ENCODE data around the gene FZD10.

FZD10 gene

GRCh38 chr12:130183585-130184370 is 21.5 kb downstream of the FZD10 start:
- no peak for DNase-seq

DNA sequence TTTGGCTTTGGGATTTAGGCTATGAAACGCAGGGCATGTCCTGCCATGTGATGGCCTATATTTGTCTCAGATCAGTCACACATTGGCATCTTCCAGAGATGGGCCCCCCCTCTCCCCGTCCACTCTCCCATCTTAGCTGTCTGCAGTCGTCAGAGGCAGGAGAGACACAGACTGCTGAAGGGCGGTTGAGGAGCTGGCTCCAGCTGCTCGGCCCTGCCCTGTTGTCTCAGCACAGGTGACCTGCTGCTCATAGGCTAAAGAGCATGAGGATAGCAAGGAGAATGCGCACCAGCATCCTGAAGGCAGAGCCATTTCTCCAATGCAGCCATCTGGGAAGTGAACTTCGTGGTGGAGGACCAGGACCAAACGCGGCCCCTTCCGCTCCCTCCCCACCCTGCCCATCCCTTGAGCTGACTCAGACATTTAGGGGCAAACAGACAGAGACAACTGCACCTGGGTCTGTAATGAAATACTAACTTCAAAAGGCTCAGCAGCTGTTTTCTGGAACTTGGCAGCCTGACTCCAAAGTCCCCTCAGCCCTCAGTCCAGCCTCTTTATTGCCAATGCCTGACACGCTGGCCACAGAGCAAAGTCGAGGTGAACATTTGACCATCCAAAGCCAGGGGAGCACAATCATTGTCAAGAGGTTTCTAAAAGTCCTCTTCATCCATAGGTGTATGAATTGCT is 22.3 kb downstream of the FZD10 start:
- DNase-seq, result no peak

GRCh38 chr12:130185455-130186391 is 23.5 kb downstream of the FZD10 start:
- DNase-seq, result no peak

- DNase-seq, result no peak
Measured at GRCh38 chr12:130186651-130187268, 24.5 kb downstream of the FZD10 start.

GRCh38 chr12:130192642-130193345 is 30.5 kb downstream of the FZD10 start:
- no peak for DNase-seq

GRCh38 chr12:130194154-130194553 is 31.9 kb downstream of the FZD10 start:
- no peak for DNase-seq

DNA sequence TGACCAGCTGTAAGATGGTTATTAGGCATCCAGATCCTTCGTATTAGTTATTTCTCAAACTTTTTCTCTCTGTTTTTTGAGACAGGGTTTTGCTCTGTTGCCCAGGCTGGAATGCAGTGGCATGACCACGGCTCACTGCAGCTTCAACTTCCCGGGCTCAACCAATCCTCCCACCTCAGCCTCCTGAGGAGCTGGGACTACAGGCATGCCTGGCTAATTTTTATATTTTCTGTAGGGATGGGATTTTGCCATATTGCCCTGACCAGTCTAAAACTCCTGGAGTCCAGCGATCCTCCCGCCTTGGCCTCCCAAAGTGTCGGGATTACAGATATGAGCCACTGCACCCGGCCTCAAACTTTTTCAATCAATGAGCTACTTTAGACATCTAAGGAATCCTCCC is 33.1 kb downstream of the FZD10 start:
- no peak for DNase-seq

- no peak for DNase-seq
Measured at GRCh38 chr12:130195776-130196175, 33.5 kb downstream of the FZD10 start.

- DNase-seq, result no peak
Measured at GRCh38 chr12:130196827-130197226, 34.6 kb downstream of the FZD10 start.

DNA sequence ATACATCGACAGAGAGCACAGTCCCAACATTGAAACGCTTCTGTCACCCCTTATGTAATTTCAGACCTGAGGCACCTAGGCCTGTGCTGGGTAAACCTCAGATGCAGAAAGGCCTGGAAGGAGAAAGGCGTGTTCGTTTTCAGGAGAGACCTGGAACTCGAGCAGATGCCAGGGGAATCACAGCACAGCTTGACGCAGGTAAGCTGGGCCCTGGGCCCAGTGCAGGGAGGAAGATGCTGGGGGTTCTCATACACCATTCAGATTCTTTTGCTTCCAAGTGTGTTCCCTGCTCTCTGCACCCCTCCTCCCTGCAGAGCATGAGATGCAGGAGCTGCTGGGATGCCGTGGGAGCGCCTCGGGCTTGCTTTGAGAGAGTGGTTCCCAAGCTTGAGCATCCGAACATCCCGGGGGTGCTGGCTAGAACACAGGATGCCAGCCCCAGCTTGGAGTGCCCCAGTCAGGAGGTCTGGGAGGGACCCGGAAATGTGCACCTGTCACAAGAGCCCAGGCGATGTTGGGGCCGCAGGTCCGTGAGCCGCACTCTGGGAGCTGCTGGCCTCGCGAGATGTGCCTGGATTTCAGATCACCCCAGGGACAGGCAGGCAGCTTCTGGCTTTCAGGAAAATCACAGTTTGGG is 35.9 kb downstream of the FZD10 start:
- no peak for DNase-seq

GRCh38 chr12:130198663-130199060 is 36.4 kb downstream of the FZD10 start:
- no peak for DNase-seq

DNA sequence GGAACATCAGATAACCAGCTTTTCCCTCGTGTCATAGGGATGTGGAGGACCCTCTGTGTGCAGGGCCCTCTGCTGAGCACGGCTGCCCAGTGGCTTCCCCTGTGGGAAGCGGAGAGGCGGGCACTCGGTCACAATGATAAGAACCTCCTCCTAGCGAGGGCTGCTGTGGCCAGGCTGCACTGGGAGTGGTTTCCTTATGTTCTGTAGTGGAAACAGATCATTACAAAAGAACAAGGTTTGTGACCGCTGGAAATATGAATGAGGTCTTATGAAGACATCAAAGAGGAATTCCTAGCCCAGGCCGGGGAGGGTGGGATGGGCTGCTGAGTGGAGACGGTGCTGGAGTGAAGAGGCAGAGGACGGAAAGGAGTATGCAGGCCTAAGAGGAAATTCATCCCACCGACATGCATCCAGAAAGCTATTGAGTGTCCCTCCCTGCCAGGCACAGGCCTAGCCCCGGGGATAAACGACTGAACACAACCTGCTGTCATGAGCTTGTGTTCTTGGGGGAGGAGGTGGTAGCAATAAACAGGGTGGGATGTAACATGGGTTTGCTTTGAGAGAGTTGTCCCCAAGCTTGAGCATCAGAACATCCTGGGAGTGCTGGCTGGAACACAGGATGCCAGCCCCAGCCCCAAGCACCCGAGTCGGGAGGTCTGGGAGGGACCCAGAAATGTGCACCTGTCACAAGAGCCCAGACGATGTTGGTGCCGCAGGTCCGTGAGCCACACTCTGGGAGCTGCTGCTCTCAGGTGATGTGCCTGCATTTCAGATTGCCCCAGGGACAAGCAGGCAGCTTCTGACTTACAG is 37.5 kb downstream of the FZD10 start:
- DNase-seq, result no peak

GRCh38 chr12:130200445-130200844 is 38.2 kb downstream of the FZD10 start:
- no peak for DNase-seq

GRCh38 chr12:130201037-130201436 is 38.8 kb downstream of the FZD10 start:
- no peak for DNase-seq

GRCh38 chr12:130202201-130202600 is 39.9 kb downstream of the FZD10 start:
- DNase-seq, result no peak

GRCh38 chr12:130203151-130203550 is 40.9 kb downstream of the FZD10 start:
- no peak for DNase-seq

GRCh38 chr12:130204541-130204953 is 42.3 kb downstream of the FZD10 start:
- no peak for DNase-seq

- DNase-seq, result no peak
Measured at GRCh38 chr12:130205495-130205894, 43.2 kb downstream of the FZD10 start.

DNA sequence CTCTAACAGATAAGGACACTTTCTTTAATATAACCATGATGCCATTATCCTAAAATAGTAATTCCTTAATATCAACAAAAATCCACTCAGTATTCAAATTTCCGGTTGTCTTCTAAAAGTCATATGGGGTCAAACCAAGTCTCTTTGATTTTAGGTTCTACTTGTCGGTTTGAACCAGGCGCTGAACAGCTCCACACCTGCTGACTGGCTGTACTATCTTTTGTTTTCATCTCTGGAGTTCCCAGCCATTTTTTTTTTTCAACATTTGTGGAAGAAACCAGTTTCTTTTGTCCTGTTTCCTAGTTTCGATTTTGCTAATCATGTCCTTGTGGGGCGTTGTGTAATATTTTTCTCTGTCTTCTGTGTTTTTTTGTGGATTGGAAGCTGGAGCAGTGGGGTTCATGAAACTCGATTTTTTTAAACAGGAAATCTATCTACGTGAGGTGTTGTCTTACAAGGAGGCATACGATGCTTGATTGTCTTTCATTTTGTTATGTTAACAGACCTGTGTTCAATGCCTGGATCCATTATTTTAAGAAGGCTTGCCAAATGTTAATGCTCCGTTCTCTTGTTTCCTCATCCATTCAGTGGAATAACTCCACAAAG is 50.2 kb downstream of the FZD10 start:
- no peak for DNase-seq

- no peak for DNase-seq
Measured at GRCh38 chr12:130213249-130213648, 51.0 kb downstream of the FZD10 start.
